GM12878 (cell line): Measurements from ENCODE around the gene SIN3A. TPM values are rescaled to one million over a fixed set of nuclear protein-coding genes. Genes with fewer than 3 reads are reported as not detected.
A peak's percentile ranks its signal among the peaks of the same experiment; 100 is the strongest.

ENCODE experiments used
- BHLHE40 ChIP-seq, 2 experiments: fragments of 450-650 bp in 1 of 2; IDR thresholded peaks; 2 replicates each; pipeline ENCODE4 v1.6.1; 2011 to 2017; ENCODE audit warnings: low read depth in 2 of 2, borderline replicate concordance in 1 of 2, improper control_type of control experiment in 1 of 2, low read length in 1 of 2, mild to moderate bottlenecking in 1 of 2
- CREB1 ChIP-seq: IDR thresholded peaks from 2 replicates; pipeline ENCODE4 v1.6.1; 2012; ENCODE audit warnings: low read depth, mild to moderate bottlenecking, inconsistent platforms
- EGR1 ChIP-seq, 2 experiments: IDR thresholded peaks; 1 replicate in 1 of 2; 2 replicates in 1 of 2; pipeline ENCODE4 v1.6.1; 2011 to 2012; ENCODE audit warnings: low read depth in 2 of 2, low read length in 2 of 2, borderline replicate concordance in 1 of 2, mild to moderate bottlenecking in 1 of 2, moderate library complexity in 1 of 2
- ESRRA ChIP-seq: IDR thresholded peaks from 2 replicates; pipeline ENCODE4 v1.6.1; 2012; ENCODE audit warnings: mild to moderate bottlenecking, low read length, improper control_type of control experiment
- FOS ChIP-seq: IDR thresholded peaks from 3 replicates; pipeline ENCODE4 v1.6.1; 2011; ENCODE audit warnings: borderline replicate concordance; ENCODE audit not compliant: insufficient read length; ENCODE audit errors: extremely low read depth
- KDM1A ChIP-seq: fragments of 200-600 bp; sonication (generic); IDR thresholded peaks from 2 replicates; pipeline ENCODE4 v1.6.1; 2016; ENCODE audit warnings: borderline replicate concordance
- MYB ChIP-seq: fragments of 150-350 bp; IDR thresholded peaks from 2 replicates; pipeline ENCODE4 v1.6.1; 2014; ENCODE audit warnings: mild to moderate bottlenecking, low read depth, low read length, borderline replicate concordance
- MYC ChIP-seq: IDR thresholded peaks from 2 replicates; pipeline ENCODE4 v1.6.1; 2011; ENCODE audit warnings: mild to moderate bottlenecking, low read length, moderate library complexity, inconsistent platforms; ENCODE audit not compliant: insufficient read depth, insufficient replicate concordance, insufficient read length, severe bottlenecking
- NFYA ChIP-seq: IDR thresholded peaks from 2 replicates; pipeline ENCODE4 v1.6.1; 2011; ENCODE audit warnings: low read depth, mild to moderate bottlenecking, low read length, improper control_type of control experiment, borderline replicate concordance
- SREBF2 ChIP-seq: IDR thresholded peaks from 2 replicates; pipeline ENCODE4 v1.6.1; 2012; ENCODE audit warnings: mild to moderate bottlenecking, low read length
- polyA plus RNA-seq, 11 experiments: library from polyadenylated mRNA; depleted of rRNA in 4 of 11; unstranded in 6 of 11; stranded (reverse) in 5 of 11; fragments of >200 nt; fragmentation: Nextera tagmentation in 4 of 11; fragmentation: Illumina TruSeq in 1 of 11; extraction: Ambion mirVana in 4 of 11; extraction: Trizol in 1 of 11; gene quantifications; 1 replicate in 1 of 11; 2 replicates in 10 of 11; pipeline versions ENCODE4 v1.2.1 to v1.2.3, GENCODE V29; 2011 to 2016; ENCODE audit warnings: inconsistent platforms in 2 of 11, missing spikeins in 2 of 11, low read depth in 1 of 11
- total RNA-seq, 4 experiments: library from RNA; depleted of rRNA in 3 of 4; stranded (reverse); fragments of >200 nt in 3 of 4; fragmentation: Illumina TruSeq in 1 of 4; extraction: Trizol in 1 of 4; gene quantifications; 2 replicates each; pipeline versions ENCODE4 v1.2.1 to v1.2.3, GENCODE V29; 2013 to 2021
- TF ChIP-seq, protein P1 (sequence below): fragments of 450-650 bp; IDR thresholded peaks from 2 replicates; pipeline ENCODE4 v1.6.1; 2016; ENCODE audit warnings: mild to moderate bottlenecking, moderate library complexity, borderline replicate concordance
- TF ChIP-seq, protein P2 (sequence below): fragments of 450-650 bp; formaldehyde crosslinking; IDR thresholded peaks from 2 replicates; pipeline ENCODE4 v1.4.0; 2020; ENCODE audit warnings: mild to moderate bottlenecking, moderate library complexity
- TF ChIP-seq, protein P3 (sequence below): fragments of 450-650 bp; IDR thresholded peaks from 2 replicates; pipeline ENCODE4 v1.6.1; 2018; ENCODE audit warnings: mild to moderate bottlenecking, low read depth, moderate library complexity; ENCODE audit not compliant: partially characterized antibody

SIN3A gene
- total and polyA plus RNA-seq, 10 of the 15 experiments (the other 5 are each of a cell fraction or from before 2014, with no cell fraction given) = 6.4 to 62.2 (median 29.2) TPM

DNA sequence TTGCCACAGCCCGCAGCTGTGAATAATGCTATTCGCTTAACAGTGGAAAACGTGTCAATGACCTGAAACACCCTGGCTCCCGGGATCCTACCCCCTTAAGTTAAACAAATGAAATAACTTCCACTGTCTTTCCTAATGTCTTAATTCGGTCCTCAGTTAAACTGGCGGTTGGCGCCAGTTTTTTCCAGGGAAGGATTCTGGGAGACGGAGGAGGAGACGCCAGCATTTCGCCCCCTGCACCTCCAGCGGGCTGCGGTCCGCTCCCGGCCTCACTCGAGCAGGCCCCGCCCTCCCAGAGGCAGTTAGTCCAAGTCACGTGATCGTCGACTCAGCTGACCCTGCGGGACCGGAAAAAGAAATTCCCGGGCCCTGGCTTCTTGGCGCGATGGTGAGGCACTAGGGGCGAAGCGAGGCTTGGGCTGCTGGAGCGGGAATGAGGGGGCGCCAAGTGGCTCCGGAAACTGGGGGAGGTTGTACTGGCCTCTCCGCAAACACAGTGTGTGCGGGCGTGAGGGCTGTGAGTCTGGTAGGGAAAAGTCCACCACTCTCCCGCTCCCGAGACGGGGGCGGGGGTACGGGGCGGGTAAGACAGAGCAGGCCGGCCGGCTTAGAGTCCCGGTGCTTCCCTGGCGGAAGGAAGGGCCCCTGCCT is 115.7 kb downstream of the SIN3A start, which contains the start of gene COMMD4 (continued):
- TF ChIP-seq, protein P1, sequence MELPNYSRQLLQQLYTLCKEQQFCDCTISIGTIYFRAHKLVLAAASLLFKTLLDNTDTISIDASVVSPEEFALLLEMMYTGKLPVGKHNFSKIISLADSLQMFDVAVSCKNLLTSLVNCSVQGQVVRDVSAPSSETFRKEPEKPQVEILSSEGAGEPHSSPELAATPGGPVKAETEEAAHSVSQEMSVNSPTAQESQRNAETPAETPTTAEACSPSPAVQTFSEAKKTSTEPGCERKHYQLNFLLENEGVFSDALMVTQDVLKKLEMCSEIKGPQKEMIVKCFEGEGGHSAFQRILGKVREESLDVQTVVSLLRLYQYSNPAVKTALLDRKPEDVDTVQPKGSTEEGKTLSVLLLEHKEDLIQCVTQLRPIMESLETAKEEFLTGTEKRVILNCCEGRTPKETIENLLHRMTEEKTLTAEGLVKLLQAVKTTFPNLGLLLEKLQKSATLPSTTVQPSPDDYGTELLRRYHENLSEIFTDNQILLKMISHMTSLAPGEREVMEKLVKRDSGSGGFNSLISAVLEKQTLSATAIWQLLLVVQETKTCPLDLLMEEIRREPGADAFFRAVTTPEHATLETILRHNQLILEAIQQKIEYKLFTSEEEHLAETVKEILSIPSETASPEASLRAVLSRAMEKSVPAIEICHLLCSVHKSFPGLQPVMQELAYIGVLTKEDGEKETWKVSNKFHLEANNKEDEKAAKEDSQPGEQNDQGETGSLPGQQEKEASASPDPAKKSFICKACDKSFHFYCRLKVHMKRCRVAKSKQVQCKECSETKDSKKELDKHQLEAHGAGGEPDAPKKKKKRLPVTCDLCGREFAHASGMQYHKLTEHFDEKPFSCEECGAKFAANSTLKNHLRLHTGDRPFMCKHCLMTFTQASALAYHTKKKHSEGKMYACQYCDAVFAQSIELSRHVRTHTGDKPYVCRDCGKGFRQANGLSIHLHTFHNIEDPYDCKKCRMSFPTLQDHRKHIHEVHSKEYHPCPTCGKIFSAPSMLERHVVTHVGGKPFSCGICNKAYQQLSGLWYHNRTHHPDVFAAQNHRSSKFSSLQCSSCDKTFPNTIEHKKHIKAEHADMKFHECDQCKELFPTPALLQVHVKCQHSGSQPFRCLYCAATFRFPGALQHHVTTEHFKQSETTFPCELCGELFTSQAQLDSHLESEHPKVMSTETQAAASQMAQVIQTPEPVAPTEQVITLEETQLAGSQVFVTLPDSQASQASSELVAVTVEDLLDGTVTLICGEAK = peak; percentile 58; the same call in 1 of the 2 replicates
- TF ChIP-seq MYC (no peak), FOS (peak; percentile 7), MYB (peak; percentile 88), SREBF2 (no peak), ESRRA (no peak), NFYA (no peak), BHLHE40 (IDR thresholded peaks at IDR 0.05; ENCODE audit: borderline replicate concordance in 1 of 2, low read depth in 2 of 2, low read length in 1 of 2) (peak; percentile 61 to 92; a peak in 3 of 4 replicates), EGR1 (IDR thresholded peaks at IDR 0.05; ENCODE audit: borderline replicate concordance in 1 of 2, low read depth in 2 of 2, low read length in 2 of 2) (peak in 1 of 2 experiments; percentile 41; a peak in 2 of 3 replicates), KDM1A (no peak), CREB1 (peak; percentile 58; the same call in 1 of the 2 replicates)
- TF ChIP-seq, protein P2, sequence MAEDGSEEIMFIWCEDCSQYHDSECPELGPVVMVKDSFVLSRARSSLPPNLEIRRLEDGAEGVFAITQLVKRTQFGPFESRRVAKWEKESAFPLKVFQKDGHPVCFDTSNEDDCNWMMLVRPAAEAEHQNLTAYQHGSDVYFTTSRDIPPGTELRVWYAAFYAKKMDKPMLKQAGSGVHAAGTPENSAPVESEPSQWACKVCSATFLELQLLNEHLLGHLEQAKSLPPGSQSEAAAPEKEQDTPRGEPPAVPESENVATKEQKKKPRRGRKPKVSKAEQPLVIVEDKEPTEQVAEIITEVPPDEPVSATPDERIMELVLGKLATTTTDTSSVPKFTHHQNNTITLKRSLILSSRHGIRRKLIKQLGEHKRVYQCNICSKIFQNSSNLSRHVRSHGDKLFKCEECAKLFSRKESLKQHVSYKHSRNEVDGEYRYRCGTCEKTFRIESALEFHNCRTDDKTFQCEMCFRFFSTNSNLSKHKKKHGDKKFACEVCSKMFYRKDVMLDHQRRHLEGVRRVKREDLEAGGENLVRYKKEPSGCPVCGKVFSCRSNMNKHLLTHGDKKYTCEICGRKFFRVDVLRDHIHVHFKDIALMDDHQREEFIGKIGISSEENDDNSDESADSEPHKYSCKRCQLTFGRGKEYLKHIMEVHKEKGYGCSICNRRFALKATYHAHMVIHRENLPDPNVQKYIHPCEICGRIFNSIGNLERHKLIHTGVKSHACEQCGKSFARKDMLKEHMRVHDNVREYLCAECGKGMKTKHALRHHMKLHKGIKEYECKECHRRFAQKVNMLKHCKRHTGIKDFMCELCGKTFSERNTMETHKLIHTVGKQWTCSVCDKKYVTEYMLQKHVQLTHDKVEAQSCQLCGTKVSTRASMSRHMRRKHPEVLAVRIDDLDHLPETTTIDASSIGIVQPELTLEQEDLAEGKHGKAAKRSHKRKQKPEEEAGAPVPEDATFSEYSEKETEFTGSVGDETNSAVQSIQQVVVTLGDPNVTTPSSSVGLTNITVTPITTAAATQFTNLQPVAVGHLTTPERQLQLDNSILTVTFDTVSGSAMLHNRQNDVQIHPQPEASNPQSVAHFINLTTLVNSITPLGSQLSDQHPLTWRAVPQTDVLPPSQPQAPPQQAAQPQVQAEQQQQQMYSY (CRISPR knock-in tag) = peak; percentile 60; the same call in 1 of the 2 replicates
- TF ChIP-seq, protein P3, sequence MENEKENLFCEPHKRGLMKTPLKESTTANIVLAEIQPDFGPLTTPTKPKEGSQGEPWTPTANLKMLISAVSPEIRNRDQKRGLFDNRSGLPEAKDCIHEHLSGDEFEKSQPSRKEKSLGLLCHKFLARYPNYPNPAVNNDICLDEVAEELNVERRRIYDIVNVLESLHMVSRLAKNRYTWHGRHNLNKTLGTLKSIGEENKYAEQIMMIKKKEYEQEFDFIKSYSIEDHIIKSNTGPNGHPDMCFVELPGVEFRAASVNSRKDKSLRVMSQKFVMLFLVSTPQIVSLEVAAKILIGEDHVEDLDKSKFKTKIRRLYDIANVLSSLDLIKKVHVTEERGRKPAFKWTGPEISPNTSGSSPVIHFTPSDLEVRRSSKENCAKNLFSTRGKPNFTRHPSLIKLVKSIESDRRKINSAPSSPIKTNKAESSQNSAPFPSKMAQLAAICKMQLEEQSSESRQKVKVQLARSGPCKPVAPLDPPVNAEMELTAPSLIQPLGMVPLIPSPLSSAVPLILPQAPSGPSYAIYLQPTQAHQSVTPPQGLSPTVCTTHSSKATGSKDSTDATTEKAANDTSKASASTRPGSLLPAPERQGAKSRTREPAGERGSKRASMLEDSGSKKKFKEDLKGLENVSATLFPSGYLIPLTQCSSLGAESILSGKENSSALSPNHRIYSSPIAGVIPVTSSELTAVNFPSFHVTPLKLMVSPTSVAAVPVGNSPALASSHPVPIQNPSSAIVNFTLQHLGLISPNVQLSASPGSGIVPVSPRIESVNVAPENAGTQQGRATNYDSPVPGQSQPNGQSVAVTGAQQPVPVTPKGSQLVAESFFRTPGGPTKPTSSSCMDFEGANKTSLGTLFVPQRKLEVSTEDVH = peak; percentile 63
